ENCODE data around the gene RAD23A.

Gene RAD23A

GRCh38 chr19:12984143-12984627, 38.5 kb downstream of the RAD23A start:
- TF ChIP-seq ZFX (IDR thresholded peaks at IDR 0.05) (no peak), CTCF (conservative IDR thresholded peaks at IDR 0.05) (no peak)
- H3K27ac ChIP-seq: peak overlapping the region; percentile 36; the same call in 1 of the 2 replicates

- H3K27ac ChIP-seq: no peak overlapping the region; the same call in 1 of the 2 replicates
- TF ChIP-seq ZFX (IDR thresholded peaks at IDR 0.05) (no peak), CTCF (conservative IDR thresholded peaks at IDR 0.05) (no peak)
These were observed 39.0 kb downstream of the RAD23A start for GRCh38 chr19:12984683-12985048.

GRCh38 chr19:12985049-12985776, 39.6 kb downstream of the RAD23A start:
- H3K27ac ChIP-seq: no peak overlapping the region; the same call in 1 of the 2 replicates

GRCh38 chr19:12986726-12987125, 41.1 kb downstream of the RAD23A start:
- H3K27ac ChIP-seq: no peak overlapping the region
- TF ChIP-seq CTCF (conservative IDR thresholded peaks at IDR 0.05): no peak
- TF ChIP-seq ZFX (IDR thresholded peaks at IDR 0.05): no peak

More at GRCh38 chr19:12985049-12985776, 39.6 kb downstream of the RAD23A start:
- TF ChIP-seq CTCF (conservative IDR thresholded peaks at IDR 0.05): no peak
- no peak for TF ChIP-seq ZFX (IDR thresholded peaks at IDR 0.05)

- H3K27ac ChIP-seq: no peak overlapping the region
- no peak for TF ChIP-seq ZFX (IDR thresholded peaks at IDR 0.05)
- no peak for TF ChIP-seq CTCF (conservative IDR thresholded peaks at IDR 0.05)
These were observed 41.5 kb downstream of the RAD23A start for GRCh38 chr19:12987190-12987589.

- TF ChIP-seq CTCF (conservative IDR thresholded peaks at IDR 0.05) (no peak), ZFX (IDR thresholded peaks at IDR 0.05) (no peak)
- no peak overlapping the region for H3K27ac ChIP-seq
These were observed 42.1 kb downstream of the RAD23A start for GRCh38 chr19:12987781-12988180.

GRCh38 chr19:12990431-12990830, 44.8 kb downstream of the RAD23A start:
- peak overlapping the region; percentile 59 for H3K27ac ChIP-seq
- no peak for TF ChIP-seq ZFX (IDR thresholded peaks at IDR 0.05)
- no peak for TF ChIP-seq CTCF (conservative IDR thresholded peaks at IDR 0.05)

All from C4-2B (cell line).